CD4-positive, alpha-beta T cell treated with Interleukin-4 for 1 hour (primary cell): Measurements from ENCODE around the gene C6orf120.

ENCODE experiments used
- DNase-seq, 2 donors: peaks; one replicate each; pipeline ENCODE4 v3.0.0-alpha.2; 2020 to 2022

The C6orf120 gene

DNA sequence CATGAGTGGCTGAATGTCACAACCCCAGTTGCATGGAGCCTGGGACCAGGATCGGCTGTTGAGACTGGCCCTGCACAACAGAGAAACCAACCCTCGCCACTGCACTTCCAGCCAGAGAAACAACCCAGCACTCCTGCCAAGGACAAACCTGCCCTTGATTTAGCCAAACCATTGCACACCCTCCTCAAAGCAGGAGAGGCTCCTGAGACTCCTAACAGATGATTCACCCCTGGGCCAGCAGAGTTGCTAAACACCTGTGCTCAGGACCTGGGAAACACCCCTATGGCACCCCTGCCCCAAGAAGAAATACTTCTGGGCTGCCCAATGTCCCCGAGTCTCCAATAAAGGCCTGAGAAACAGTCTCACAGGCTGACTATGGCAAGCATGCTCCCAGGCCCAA lies 17.9 kb upstream of the C6orf120 start:
- no peak for DNase-seq

DNA sequence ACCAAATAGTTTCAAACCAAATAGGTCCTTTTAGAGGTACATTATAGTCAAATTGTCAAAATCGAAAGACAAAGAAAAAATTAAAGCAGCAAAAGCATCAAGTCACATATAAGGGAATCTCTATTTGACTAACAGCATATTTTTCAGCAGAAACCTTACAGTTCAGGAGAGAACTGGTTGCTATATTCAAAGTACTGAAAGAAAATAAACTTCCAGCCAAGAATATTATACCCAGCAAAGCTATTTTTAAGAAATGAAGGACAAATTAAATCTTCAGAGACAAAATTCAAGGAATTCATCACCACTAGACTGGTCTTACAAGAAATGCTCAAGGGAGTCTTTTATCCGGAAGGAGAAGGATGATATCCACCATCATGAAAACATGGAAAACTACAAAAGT lies 16.1 kb upstream of the C6orf120 start:
- no peak for DNase-seq

DNA sequence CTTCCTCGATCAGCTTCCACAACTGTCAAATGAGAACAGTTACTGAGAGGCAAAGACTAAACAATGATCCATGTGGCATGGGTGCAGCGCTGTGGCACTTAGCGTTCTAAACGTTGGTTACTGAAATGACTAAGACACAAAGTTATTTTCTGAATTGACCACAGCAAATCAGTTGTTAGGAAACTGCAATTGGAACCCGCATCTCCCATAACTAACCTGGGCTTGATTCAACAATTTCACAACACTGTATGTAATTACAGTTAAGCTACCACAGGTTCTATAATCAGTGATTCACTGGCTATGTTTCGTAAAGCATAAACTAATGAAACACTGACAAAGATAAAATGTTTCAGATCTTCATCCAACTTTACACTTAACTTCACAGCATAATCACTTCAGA lies 12.6 kb upstream of the C6orf120 start:
- DNase-seq = no peak

DNA sequence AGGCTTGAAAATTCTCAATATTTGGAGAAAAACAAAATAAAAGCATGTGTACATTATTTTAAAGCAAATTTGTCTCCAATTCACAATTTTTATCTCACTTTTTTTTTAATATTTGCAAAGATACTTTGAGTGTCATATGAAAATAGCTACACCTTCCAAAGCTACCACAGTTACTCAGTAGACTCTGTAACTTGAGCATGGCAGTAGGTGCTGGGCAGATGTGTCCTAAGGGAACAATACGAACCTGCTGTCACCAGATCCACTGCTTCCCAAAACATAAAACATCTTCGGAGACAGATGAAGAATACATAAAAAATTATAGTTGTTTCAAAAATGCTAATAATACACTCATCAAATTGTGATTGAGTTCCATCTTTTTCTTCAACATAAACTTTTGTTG lies 10.7 kb upstream of the C6orf120 start:
- no peak for DNase-seq

DNA sequence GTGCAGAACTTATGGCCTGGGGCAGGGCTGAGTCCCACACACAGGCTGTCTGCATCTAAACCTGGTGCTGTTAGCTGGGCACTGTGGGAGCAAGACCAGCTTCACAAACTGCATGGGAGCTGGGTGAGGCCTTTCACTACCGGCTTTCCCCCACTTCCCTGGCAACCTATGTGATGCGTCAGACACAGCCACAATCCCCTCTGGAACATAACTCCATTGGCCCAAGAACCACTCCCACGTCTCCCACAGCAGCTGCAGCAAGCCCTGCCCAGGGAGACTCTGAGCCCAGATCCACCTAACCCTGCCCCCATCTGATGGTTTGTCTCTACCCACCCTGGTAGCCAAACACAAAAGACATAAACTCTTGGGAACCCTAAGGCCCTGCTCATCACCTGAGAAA lies 9.4 kb upstream of the C6orf120 start:
- no peak for DNase-seq

DNA sequence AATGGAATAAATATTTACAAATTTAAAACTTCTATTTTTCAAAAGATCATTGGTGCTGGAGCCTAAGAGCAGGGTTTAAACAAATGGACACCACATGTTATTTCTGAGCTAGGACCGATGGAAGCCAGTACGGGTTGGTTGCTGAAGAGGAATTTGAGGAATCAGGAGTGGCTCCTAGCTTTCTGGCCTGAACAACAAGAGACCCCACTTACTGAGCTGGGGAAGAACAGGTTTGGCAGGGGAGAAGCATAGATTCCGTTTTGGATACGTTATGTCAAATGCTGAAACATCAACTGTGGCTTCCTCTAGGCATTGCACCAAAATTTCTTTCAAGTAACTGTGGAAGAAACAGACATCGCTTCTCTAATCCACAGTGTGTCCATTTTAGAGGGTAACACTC lies 6.8 kb upstream of the C6orf120 start:
- no peak for DNase-seq

DNA sequence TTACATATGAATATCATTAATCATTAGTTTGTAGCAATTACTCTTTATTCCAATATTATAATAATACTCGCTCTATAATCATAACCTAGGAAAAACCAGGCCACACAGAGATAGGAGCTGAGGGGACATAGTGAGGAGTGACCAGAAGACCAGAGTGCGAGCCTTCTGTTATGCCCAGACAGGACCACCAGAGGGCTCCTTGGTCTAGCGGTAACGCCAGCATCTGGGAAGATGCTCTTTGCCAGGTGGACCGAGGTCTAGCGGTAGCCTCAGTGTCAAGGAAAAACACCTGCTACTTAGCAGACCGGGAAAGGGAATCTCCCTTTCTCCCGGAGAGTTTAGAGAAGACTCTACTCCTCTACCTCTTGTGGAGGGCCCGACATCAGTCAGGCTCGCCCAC lies 4.8 kb upstream of the C6orf120 start:
- DNase-seq = peak in 1 of 2 donors; percentile 6

DNA sequence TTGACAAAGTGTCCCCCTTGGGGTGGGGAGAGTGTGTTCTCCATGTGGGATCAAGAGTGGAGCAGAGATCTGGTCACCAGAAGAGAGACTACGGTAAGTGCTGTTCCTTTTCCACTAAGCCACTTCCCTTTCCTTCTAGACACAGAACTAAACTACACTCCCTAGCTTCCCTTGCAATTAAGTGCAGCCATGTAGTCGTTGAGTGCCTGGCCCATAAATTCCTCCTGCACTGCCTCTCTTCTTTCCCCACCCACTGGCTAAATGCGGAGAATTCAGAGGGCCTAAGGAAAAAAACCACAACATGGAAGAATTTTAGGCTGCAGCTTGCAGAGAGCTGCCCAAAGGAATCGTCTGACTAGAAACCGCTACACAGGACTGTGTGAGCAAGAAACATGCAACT lies 1.6 kb upstream of the C6orf120 start:
- DNase-seq = no peak

DNA sequence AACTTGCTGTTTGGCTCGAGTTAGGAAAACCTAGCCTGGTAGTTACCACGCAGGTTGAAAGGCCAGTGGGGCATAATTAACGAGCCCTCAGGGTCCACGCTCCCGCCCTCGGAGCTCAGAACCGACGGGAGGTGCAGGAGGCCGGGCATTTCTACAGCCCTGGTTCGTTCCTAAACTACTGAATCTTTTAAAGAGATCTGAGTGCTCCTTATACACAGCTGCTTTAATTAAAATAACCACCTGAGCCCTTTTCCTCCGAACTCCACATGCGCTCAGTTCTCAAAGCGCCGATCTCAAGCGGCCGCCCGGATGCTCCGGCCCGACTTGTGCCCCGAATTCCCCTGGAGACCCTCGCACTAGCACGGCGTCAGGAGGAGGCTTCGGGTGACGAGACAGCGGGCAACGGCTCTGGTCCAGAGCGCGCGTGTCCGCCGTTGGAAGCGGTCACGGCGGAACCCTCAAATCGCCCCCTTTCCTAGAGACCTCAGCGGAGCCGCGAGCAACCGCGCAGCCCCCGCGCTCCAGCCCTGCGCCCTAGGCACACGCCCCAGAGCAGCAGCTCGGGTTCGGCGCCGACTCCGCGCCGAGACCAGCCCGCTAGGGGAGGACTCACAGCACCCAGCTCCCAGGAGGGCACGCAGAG lies 494 bp upstream of the C6orf120 start:
- no peak for DNase-seq

DNA sequence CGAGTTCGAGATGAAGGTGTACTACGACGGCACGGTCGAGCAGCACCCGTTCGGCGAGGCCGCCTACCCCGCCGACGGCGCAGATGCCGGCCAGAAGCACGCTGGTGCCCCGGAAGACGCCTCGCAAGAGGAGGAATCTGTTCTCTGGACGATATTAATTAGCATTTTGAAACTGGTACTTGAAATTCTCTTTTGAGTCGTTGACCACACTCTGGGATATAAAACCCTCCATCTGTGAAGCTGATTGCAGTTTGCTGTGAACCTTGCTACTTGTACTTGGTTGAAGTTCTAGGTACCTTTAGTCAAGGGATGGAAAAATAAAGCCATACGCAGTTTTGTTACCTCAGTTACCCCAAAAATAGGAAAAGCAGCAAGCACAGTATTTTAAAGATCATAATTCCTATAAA lies 917 bp downstream of the C6orf120 start:
- no peak for DNase-seq

DNA sequence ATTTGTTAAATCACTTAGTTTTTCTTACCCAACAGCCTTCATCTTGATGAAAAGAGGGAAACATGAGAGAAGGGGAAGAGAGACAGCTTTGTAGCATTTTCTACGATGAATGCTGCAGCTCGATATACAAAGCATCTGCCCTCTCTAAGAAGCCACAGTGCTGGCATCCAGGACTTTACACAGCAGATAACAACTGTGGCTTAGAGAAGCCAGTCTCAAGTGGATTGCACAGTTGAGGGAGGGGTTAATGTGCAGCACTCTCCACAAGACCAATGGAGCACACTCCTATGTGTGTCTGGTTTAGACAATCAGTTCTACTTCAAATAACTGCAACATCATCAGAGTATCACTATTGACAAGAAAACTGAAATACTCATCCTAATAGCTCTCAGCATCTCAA lies 5.8 kb downstream of the C6orf120 start:
- DNase-seq = no peak

DNA sequence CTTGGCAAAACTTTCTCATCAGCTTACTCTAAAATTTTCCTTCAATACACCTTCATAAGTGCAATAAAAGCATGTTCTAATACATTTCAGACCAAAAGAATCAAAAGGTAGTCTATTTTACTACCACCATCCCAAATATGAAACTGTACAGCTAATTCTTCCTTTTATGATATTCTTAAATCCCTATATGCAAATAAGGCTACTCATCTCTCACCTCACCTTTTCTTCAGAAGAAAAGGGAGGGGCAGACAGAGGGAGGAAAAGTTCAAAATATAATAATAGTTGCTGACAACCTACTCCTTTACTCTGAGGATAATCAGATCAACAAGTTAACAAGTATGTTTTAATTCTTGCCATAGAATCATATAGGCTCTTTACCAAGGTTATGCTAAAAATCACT lies 7.4 kb downstream of the C6orf120 start:
- no peak for DNase-seq

DNA sequence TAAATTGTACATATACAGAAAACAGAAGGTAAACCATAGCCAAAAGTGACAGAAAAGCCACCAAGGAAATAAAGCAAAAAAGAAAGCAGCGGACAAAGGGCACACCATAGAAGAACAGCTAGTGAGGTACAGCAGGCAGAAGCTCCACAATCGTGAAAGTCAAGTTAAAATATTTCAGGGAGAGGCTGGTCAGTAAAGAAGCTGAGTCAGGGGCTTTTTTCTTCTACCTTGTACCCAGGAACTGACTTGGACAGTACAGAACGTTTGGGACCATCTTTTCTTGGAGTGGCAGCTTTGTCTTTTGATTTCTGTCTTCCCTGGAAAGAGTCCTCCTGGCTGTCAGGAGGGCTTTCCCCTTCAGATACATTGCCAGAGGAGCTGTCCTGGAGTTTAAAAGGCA lies 8.1 kb downstream of the C6orf120 start:
- DNase-seq = no peak

DNA sequence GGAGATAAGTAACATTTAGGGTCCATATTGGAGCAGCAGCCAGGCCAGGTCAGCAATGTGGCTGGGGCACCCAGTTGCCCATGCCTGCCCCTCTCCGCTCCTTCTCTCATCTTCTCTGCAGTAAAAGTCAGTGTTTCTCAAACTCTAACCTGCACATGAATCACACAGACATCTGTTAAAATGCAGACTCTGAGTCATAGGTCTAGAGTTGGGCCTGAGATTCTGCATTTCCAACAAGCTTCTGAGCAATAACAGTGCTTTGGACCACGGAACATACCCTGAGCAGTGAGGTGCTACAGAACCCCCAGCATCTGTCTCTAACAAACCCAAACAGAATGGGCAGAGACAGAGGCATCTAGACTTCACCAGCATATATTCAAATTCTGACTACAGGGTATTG lies 12.3 kb downstream of the C6orf120 start:
- no peak for DNase-seq

DNA sequence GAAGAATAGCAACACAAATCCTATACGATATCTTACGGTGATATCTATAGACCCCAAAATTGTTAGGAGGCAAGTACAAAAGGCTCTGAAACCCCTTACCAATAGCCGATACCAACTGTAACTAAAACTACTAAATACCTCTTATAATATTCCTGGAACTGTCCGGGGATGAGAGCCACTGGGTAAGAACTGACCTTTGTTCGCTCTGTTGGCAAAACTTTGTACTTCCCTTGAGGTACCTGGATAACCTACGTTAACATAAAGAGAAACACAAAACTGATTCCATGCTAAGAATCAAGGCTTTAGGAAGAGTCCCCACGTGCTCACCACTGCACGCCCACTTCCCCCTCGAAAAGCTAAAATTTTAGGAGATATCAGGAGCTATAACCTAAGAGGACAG lies 12.7 kb downstream of the C6orf120 start:
- no peak for DNase-seq

DNA sequence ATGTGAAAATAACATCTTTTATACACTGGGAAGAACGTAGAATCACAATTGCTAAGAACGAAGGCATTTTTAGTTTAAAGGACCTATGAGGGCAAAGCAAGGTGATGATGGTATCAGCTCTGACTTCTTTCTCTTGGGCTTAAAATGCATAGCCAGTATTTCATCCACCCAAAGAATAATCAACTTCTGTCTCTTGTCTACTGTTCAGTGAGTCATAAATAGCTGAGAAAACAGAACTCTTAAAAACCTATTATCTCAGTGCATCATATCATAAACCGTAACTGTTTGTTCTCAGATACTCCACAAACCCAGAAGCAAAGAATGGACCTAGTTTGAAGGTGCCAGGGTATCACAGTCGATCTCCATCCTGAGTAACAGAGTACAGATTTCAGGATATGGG lies 17.2 kb downstream of the C6orf120 start:
- DNase-seq = no peak

DNA sequence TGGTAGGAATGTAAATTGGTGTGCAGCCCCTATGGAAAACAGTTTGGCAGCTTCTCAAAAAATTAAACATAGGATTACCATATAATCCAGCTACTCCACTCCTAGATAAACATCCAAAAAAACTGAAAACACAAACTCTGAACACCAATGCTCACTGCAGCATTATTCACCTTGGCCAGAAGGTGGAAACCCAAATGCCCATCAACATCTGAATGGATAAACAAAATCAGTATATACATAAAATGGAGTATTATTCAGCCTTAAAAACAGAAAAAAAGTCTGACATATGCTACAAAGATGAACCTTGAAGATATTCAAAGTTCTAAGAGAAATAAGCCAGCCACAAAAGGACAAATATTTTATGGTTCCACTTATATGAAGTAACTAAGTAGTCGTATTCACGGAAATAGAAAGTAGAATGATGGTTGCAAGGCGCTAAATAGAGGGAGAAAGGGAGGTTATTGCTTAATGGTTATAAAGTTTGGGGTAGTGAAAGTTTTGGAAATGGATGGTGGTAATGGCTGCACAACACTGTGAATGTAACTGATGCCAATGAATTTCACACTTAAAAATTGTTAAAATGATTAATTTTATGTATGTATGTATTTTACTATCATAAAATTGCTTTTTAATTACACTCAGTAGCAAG lies 18.4 kb downstream of the C6orf120 start:
- peak in 1 of 2 donors; percentile 22 for DNase-seq

DNA sequence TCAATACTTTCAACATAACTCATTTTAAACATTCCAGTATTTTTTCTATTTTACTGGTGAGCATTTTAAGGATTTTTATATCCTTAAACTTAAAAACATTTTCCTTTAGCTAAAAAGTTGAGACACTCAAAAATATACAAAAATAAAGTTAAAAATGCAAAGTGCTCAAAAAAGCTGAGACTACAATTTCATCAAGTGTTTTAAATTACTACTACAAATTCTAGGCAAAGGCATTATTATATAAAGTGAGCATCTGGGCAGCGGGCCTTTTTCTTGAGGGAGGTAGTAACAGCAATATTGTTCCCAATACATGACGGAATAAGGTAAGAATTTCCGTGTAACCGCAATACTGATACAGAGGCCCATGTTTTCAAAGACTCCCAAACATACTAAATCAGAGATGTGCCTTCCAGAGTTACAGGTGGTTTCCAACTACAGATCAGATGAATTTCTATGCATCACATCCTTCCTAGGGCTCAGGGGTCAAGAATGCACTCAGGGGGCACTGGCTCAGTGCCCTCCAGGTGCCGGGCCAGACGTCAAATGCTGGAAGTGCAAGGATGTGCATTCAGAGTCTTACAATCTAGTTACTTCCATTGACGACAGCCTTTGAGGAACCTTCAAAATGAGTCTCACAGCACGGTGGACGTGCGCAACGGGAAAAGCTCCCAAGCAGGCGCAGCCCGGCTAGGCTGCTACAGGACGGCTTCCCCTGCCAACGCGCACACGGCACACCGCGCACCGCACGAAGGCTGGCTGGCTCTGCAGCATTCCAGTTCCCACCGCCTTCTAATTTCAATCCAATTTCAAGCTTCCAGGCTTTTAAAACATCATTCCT lies 20.7 kb downstream of the C6orf120 start:
- DNase-seq = peak; percentile 30 to 50

DNA sequence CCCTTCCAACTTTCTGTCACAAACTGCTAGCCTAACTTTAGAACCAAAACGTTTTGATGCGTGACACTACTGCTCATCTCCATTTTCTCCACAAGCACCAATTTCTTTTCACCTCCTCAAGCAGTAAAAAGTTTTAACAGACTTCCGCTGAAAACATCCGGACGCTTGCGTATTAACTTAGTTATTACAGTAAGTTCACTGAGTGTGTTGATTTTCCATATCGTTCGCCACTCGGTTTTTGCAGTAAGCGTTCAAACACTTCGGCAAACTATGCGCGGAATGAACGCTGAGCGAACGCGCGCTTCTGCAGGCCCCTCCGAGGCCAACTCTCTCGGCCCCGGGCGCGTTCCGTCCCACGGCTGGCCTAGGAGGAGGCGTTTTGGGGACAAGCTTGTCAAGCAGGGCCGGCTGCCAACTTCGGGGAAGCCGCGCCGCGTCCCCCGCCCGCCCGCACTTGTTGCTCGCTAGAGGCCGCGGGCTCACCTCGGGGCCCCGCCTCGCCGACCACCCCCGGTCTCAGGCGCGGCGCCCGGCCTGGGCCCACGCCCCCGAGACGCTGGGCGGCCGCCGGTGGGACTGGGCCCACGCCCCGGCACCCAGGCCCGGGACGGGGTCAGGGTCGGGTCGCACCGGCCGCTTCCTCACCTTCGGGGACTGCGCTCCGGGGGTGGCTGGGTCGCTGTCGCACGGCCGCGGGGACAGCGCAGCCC lies 21.4 kb downstream of the C6orf120 start:
- peak; percentile 63 to 67 for DNase-seq

DNA sequence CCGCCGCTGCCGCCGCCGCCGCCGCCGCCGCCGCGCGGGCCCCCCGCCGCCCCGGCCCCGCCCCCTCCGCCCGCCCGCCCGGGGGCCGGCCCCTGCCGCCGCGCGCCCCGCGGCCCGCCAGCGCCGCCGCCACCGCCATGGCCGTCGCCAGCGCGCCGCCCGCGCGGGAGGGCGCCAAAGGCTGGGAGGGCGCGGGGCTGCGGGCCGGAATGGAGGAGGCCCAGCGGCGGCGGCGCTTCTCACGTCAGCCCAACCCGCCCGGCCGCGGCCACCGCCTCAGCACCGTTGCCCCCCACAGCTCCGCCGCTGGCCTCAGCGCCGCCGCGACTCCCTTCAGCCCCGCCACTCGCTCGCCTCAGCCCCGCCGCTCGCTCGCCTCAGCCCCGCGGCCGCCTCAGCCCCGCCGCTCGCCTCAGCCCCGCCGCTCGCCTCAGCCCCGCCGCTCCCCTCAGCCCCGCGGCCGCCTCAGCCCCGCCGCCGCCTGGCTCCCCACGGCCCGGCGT lies 22.1 kb downstream of the C6orf120 start:
- DNase-seq = peak; percentile 29 to 40

DNA sequence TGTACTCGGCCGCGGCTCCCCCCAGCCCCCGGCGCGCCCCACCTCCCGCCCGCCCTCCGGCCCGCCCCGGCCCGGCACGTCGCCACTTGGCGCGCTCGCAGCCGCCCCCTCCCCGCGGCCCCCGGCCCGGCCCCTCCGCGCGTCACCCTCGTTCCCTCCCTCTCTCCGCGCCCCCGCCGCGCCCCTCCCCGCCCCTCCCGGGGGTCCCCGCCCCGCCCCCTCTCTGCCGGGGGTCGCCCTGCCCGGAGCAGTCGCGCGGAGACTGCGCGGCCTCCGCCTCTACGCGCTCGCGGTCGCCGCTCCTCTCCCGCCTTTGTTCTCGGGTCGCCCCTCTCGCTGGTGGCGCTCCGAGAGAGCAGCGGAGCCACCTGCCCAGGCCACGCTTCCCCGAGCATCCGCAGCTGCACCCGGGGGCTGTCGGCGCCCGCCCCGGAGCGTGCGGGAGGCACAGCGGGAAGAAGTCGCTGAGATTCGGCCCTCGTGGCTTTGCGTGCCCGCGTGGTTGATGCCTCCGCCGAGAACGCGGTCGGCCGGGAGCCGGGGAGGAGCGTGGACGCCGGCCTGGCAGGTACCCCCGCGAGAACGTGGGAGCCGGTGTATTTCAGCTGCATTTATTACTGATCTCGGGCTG lies 22.7 kb downstream of the C6orf120 start, which contains the start of gene PHF10:
Gene PHF10 (minus strand): TSS at position 7 of the 631 bp plus-strand sequence. CDS start 569 bp downstream, outside the sequence.
- peak; percentile 65 to 79 for DNase-seq
